Stimulated activated naive CD8-positive, alpha-beta T cell treated with anti-CD3 and anti-CD28 coated beads, Interleukin-15, Interleukin-2, amounts not matched to agents 100 U/mL and 50 U/mL, for 24 hours (primary cell): ENCODE data around the gene TRIP13.
"Not testable (repeated sequence)": the region's sequence is repeated elsewhere in the genome, so short reads cannot be mapped to it uniquely, and the experiment has no call there.

Source experiments
- ATAC-seq: fragments of 150-1000 bp; cut with Tn5 transposase; one replicate; pipeline ENCODE4 v1.10.0; 2021
- DNase-seq: peaks from one replicate; pipeline ENCODE4 v3.0.0; 2021

The TRIP13 gene

GRCh38 chr5:937151-937924 lies 44.7 kb downstream of the TRIP13 start:
- DNase-seq (no peak), ATAC-seq (no peak)

GRCh38 chr5:939368-939767 lies 46.7 kb downstream of the TRIP13 start:
- ATAC-seq (no peak), DNase-seq (no peak)

- DNase-seq, ATAC-seq: not testable (repeated sequence)
These were observed 48.1 kb downstream of the TRIP13 start for GRCh38 chr5:940741-941140.

- DNase-seq = no peak
- ATAC-seq = no peak
These were observed 50.7 kb downstream of the TRIP13 start for GRCh38 chr5:943201-943917.

GRCh38 chr5:943918-944620 lies 51.4 kb downstream of the TRIP13 start:
- DNase-seq = no peak
- peak; percentile 25 for ATAC-seq

GRCh38 chr5:944621-944927 lies 51.9 kb downstream of the TRIP13 start:
- ATAC-seq (no peak), DNase-seq (no peak)

GRCh38 chr5:944992-945685 lies 52.5 kb downstream of the TRIP13 start:
- ATAC-seq (no peak), DNase-seq (no peak)

- DNase-seq (no peak), ATAC-seq (no peak)
These were observed 53.2 kb downstream of the TRIP13 start for GRCh38 chr5:945691-946551.

- ATAC-seq (no peak), DNase-seq (no peak)
These were observed 54.3 kb downstream of the TRIP13 start for GRCh38 chr5:946720-947625.

GRCh38 chr5:947626-948471 lies 55.2 kb downstream of the TRIP13 start:
- ATAC-seq (no peak), DNase-seq (no peak)

GRCh38 chr5:948472-949274 lies 56.0 kb downstream of the TRIP13 start:
- no peak for DNase-seq
- ATAC-seq = no peak

- DNase-seq (no peak), ATAC-seq (no peak)
These were observed 56.5 kb downstream of the TRIP13 start for GRCh38 chr5:949275-949543.

- ATAC-seq (no peak), DNase-seq (no peak)
These were observed 57.3 kb downstream of the TRIP13 start for GRCh38 chr5:949815-950560.

- ATAC-seq (no peak), DNase-seq (no peak)
These were observed 59.4 kb downstream of the TRIP13 start for GRCh38 chr5:951940-952596.

GRCh38 chr5:952597-953271 lies 60.0 kb downstream of the TRIP13 start:
- ATAC-seq (no peak), DNase-seq (no peak)

GRCh38 chr5:953535-954449 lies 61.1 kb downstream of the TRIP13 start:
- ATAC-seq (no peak), DNase-seq (no peak)
